GM23248 (cell line): ENCODE results near the gene DEDD2.

ENCODE experiments used
- EZH2 ChIP-seq: fragments of 200-600 bp; sonication (generic); IDR thresholded peaks from 2 replicates; pipeline ENCODE4 v1.6.1; 2018; ENCODE audit warnings: antibody characterized with exemption, mild to moderate bottlenecking; ENCODE audit not compliant: insufficient read depth, poor library complexity, severe bottlenecking
- EZH2phosphoT487 ChIP-seq: fragments of 200-600 bp; sonication (generic); IDR thresholded peaks from 2 replicates; pipeline ENCODE4 v1.6.1; 2018; ENCODE audit warnings: antibody characterized with exemption, moderate library complexity, mild to moderate bottlenecking, low read depth; ENCODE audit not compliant: insufficient read depth

- TF ChIP-seq EZH2 (no peak), EZH2phosphoT487 (no peak)
Observed at GRCh38 chr19:42188665-42189064, 28.8 kb downstream of the DEDD2 start.
